Measurements from ENCODE around the gene M1AP.
A peak's percentile ranks its signal among the peaks of the same experiment; 100 is the strongest.

Gene M1AP

DNA sequence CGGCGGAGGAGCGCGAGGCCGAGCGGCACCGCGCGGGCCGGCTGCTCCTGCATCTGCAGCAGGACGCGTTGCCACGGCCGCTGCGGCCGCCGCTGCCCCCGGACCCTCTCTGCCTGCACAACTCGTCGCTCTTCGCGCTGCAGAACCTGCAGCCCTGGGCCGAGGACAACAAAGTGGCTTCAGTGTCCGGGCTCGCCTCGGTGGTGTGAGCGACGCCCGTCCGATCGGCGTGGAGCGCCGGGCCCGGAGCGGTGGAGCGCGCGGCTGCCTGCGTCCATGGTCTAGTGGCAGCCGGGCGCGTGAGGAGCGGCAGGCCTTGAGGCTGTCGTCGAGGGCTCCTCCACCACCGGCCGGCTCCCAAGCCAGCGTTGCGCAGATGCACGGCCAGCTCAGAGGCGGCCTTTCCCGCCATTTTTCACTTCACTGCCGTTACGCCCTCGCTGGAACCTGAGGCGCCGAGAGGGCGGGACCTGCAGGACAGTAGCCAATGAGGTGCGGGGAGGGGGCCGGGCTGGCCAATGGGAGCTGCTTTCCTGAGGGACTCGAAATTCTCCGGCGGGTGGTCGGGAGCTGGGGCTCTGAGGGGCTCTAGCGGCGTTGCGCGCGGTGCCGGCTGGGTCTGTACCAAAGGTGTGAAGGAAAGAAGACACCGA lies 132.0 kb downstream of the M1AP start:
- DNase-seq, result peak; percentile 73 to 75

DNA sequence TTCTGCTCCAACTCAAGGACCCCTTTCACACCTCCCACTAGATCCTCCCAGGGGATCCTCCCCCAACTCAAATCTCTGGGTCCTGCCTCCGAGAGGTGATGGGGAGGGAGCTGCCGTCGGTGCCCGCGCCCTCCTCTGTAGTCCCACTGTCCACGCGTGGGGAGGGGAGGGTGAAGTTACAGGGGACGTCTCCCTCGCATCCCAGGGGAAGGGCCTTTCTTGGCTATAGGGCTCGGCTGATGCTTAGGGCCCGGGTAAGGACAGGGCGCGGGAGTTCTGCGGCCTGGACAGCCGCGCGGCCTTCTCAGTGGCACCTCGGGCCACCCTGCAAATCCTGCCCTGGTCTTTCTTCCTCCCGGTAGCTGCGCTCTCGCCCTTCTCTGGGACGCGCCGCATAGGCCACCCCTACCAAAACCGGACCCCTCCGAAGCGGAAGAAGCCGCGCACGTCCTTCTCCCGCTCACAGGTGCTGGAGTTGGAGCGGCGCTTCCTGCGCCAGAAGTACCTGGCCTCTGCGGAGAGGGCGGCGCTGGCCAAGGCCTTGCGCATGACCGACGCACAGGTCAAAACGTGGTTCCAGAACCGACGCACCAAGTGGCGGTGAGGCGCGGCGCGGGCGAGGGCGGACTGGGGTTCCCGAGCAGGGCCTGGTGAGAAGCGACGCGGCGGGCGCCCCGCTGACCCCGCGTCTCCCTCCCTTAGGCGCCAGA lies 132.7 kb downstream of the M1AP start:
- DNase-seq, result no peak

- DNase-seq, result no peak
These were observed 133.5 kb downstream of the M1AP start, which contains the start of gene TLX2 for GRCh38 chr2:74514368-74515270. TLX2 (plus strand) TSS chr2:74514450; CDS start chr2:74514807, 357 bp downstream.

DNA sequence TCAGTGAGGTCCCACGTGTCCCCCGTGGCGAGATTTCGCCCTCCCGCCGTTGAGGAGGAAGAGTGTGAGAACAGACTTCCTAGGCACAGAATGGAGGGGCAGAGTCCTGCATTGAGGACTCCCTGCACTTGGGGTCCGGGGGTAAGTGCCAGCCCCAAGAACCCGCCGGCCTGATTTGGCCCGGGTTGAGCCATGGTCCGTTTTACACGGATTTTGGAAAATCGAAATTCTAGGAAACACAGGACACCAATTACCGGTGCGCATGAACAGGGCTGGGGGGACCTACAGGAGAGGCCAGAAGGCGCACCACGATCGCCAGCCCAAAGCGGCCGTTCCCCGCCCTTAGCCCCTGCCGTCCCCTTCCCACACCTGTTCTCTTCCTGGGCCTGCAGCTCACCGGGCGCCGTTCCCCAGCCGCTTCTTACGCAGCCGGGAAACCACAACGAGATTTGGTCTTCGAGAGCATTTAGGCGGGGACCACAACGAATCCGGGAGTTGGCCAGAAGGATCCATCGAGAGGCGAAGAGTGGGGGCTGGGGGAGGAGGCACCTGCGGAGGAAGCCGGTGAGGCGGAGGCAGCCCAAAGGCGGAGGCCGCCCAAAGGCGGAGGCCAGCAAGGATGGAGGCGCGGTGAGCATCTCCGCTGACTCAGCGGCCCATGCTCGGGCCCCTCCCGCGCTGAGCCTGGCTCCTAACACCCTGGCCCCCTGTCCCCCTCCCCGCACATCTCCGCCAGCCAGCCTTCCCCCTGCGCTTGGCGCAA lies 134.3 kb downstream of the M1AP start:
- no peak for DNase-seq

DNA sequence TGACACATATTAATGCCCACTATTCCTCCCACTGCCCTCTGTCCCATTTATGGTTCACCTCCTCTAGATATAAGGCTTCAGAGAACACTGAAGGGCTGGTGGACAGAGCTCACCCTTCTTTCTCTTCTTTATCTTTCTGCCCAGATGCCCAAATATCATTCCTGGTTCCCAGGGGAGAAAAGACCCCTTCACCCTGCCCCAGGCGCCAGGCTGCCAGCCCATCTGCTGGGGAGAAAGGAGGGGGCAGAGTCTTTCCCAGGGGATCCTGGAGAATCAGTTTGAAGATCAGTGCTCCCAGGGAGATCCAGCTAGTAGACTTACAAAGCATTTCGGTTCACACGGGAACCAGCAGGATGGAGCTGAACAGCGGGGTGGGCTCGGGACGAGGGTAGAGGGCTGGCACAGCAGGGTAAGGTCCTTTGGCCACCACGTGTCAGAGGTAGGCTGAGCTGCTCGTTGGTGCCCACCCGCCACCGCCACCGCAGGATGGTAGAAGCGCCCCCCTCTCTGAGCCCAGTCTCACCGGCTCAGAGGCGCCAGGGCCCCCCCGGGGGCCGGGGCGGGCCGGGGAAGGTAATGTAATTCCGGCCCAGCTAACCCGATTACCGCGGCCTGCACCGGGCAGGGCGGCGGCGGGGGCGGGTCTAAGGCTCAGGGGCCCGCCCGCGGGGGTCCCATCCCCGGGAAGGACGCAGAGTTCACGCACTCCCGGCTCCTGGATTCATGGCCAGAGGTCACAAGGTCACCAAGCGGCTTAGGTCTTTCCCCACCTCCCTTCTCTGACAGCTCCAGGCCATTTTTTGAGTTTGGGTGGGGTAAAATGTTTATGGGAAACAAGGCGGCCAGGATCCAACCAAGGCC lies 135.2 kb downstream of the M1AP start:
- no peak for DNase-seq

- DNase-seq, result no peak
These were observed 136.8 kb downstream of the M1AP start for GRCh38 chr2:74511104-74511989.

DNA sequence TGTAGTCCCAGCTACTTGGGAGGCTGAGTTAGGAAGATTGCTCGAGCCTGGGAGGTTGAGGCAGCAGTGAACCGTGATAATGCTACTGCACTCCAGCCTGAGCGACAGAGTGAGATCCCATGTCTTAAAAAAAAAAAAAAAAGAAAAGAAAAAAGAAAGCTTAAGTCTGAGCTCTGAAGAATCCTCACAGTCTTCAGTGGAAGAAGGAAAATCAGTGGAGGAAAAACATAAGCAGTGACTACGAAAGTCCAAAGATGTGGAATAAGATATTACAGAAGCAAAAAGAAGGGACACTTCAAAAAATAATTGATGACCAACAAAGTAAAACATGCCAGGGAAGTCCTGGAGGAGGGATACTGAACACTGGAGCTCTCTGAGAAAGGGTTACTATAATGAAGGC lies 137.9 kb downstream of the M1AP start:
- no peak for DNase-seq

DNA sequence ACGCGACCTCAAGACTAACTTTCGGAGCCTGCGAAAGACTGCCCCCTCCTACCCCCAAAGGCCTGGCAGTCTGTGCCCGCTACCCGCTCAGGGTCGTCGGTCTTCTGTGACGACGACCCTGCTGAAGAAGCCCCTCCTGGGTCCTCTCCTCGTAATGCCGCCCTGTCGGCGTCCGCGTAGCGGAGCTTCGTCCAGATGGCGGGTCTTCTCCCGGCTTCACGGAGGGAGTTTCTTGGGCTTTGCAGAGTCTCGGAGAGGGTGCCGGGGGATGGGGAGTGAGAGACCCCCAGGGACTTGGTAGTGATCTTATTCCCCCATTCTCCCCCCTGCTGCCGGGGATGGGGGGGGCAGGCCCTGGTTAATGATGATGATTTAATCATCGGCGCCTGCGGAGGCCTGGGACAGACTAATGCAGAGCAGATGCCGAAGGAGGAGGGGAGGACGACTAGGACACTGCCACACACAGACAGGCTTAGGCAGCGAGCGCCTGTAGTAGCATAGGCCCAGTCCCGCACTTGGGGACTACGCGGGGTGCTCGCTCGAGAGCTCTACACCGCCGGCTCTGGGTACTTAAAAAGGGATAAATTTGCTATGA lies 140.1 kb downstream of the M1AP start:
- DNase-seq, result no peak

Measured in activated CD4-positive, alpha-beta T cell treated with anti-CD3 and anti-CD28 coated beads, Interleukin-2, amount 50 U/mL, for 4 hours (primary cell).